DND-41 (cell line): ENCODE measurements around the gene ZIC2.

Experiments
- ATAC-seq: fragments of 200-7000 bp; cut with Tn5 transposase; 3 replicates; pipeline ENCODE4 v1.9.1; 2021; ENCODE audit warnings: low read depth; ENCODE audit not compliant: insufficient read depth
- DNase-seq: peaks from one replicate; pipeline ENCODE4 v3.0.0-alpha.2; 2020
- H2AFZ ChIP-seq: 2 replicates; pipeline ENCODE4 v1.6.0; 2012; ENCODE audit warnings: low read depth, low read length
- H3K27ac ChIP-seq: 2 replicates; pipeline ENCODE4 v1.5.1; 2012; ENCODE audit warnings: low read length, inconsistent platforms
- H3K27me3 ChIP-seq: fragments of 200-600 bp; sonication (generic); 2 replicates; pipeline ENCODE4 v1.6.0; 2012; ENCODE audit warnings: low read length, mild to moderate bottlenecking, inconsistent platforms; ENCODE audit not compliant: insufficient read depth, poor library complexity
- H3K36me3 ChIP-seq: 2 replicates; pipeline ENCODE4 v1.5.1; 2012; ENCODE audit warnings: low read length, inconsistent platforms; ENCODE audit not compliant: insufficient read depth
- H3K4me1 ChIP-seq: 2 replicates; pipeline ENCODE4 v1.5.1; 2012; ENCODE audit warnings: mild to moderate bottlenecking, low read length; ENCODE audit not compliant: insufficient read depth
- H3K4me2 ChIP-seq: 2 replicates; pipeline ENCODE4 v1.6.0; 2012; ENCODE audit warnings: mild to moderate bottlenecking, moderate library complexity, low read length, inconsistent platforms; ENCODE audit not compliant: insufficient read depth
- H3K4me3 ChIP-seq, 2 experiments: fragments of 200-600 bp in 1 of 2; shearing (Covaris generic) in 1 of 2; 2 replicates each; pipeline ENCODE4 v1.5.1; 2012 to 2016; ENCODE audit warnings: inconsistent platforms in 2 of 2, low read length in 2 of 2, mild to moderate bottlenecking in 2 of 2, low read depth in 1 of 2, moderate library complexity in 1 of 2
- H3K79me2 ChIP-seq: 2 replicates; pipeline ENCODE4 v1.6.0; 2012; ENCODE audit warnings: low read length, inconsistent platforms; ENCODE audit not compliant: insufficient read depth
- H3K9ac ChIP-seq: 2 replicates; pipeline ENCODE4 v1.6.0; 2012; ENCODE audit warnings: low read depth, mild to moderate bottlenecking, inconsistent platforms, low read length, moderate library complexity
- H3K9me3 ChIP-seq: 2 replicates; pipeline ENCODE4 v1.5.1; 2012; ENCODE audit warnings: low read length, moderate library complexity, mild to moderate bottlenecking, inconsistent platforms; ENCODE audit not compliant: insufficient read depth, severe bottlenecking
- H4K20me1 ChIP-seq: 2 replicates; pipeline ENCODE4 v1.6.0; 2012; ENCODE audit warnings: low read length; ENCODE audit not compliant: insufficient read depth
- CTCF ChIP-seq: IDR thresholded peaks from 2 replicates; pipeline ENCODE4 v1.5.1; 2012; ENCODE audit warnings: borderline replicate concordance, low read length, moderate library complexity, mild to moderate bottlenecking; ENCODE audit not compliant: poor library complexity, severe bottlenecking; ENCODE audit errors: extremely low read depth
- EZH2 ChIP-seq: IDR thresholded peaks from 3 replicates; pipeline ENCODE4 v1.6.1; 2012; ENCODE audit warnings: borderline replicate concordance, low read depth, mild to moderate bottlenecking, moderate library complexity, low read length, inconsistent platforms; ENCODE audit not compliant: severe bottlenecking

The ZIC2 gene

GRCh38 chr13:100035936-100036335 lies 54.4 kb downstream of the ZIC2 start:
- H3K79me2 ChIP-seq = no peaks in the 10 kb centered on the region
- no peak overlapping the region for H3K4me3 ChIP-seq
- no peaks in the 10 kb centered on the region for H4K20me1 ChIP-seq
- no peaks in the 10 kb centered on the region for H3K4me1 ChIP-seq
- no peaks in the 10 kb centered on the region for H3K36me3 ChIP-seq
- no peak overlapping the region for H2AFZ ChIP-seq
- TF ChIP-seq CTCF = no peak
- no peak for TF ChIP-seq EZH2
- H3K9me3 ChIP-seq = no peaks in the 10 kb centered on the region
- H3K9ac ChIP-seq = no peak overlapping the region
- DNase-seq (no peak), ATAC-seq (no peak)
- no peak overlapping the region for H3K4me2 ChIP-seq
- H3K27me3 ChIP-seq = no peaks in the 10 kb centered on the region
- no peak overlapping the region for H3K27ac ChIP-seq
